GM23338 (cell line): ENCODE results near the gene FAM162A. TPM values are rescaled to one million over a fixed set of nuclear protein-coding genes. Genes with fewer than 3 reads are reported as not detected.
A peak's percentile ranks its signal among the peaks of the same experiment; 100 is the strongest.

Experiments used
- ATAC-seq: fragments of 200-7000 bp; cut with Tn5 transposase; 3 replicates; pipeline ENCODE4 v1.9.1; 2020
- DNase-seq: peaks from one replicate; pipeline ENCODE4 v3.0.0-alpha.2; 2015; ENCODE audit warnings: low spot score
- H2AFZ ChIP-seq: fragments of 200-600 bp; sonication (generic); 2 replicates; pipeline ENCODE4 v1.8.0; 2016; ENCODE audit warnings: antibody characterized with exemption, mild to moderate bottlenecking, moderate library complexity
- H3F3A ChIP-seq: fragments of 200-600 bp; sonication (generic); replicated peaks from 2 replicates; pipeline ENCODE4 v1.8.0; 2017; ENCODE audit warnings: antibody characterized with exemption, mixed run types, low read depth
- H3K27ac ChIP-seq: fragments of 200-600 bp; sonication (generic); 2 replicates; pipeline ENCODE4 v1.6.1; 2016; ENCODE audit warnings: low read depth
- H3K27me3 ChIP-seq: fragments of 200-600 bp; sonication (generic); 2 replicates; pipeline ENCODE4 v1.8.0; 2016; ENCODE audit warnings: mild to moderate bottlenecking, mixed run types, moderate library complexity; ENCODE audit not compliant: insufficient read depth
- H3K36me3 ChIP-seq: fragments of 200-600 bp; sonication (generic); 2 replicates; pipeline ENCODE4 v1.8.0; 2016; ENCODE audit warnings: mild to moderate bottlenecking; ENCODE audit not compliant: insufficient read depth
- H3K4me1 ChIP-seq: fragments of 200-600 bp; sonication (generic); 2 replicates; pipeline ENCODE4 v1.8.0; 2016; ENCODE audit warnings: mild to moderate bottlenecking, moderate library complexity; ENCODE audit not compliant: insufficient read depth
- H3K4me2 ChIP-seq: fragments of 200-600 bp; sonication (generic); 2 replicates; pipeline ENCODE4 v1.7.1; 2017; ENCODE audit warnings: mixed run types
- H3K4me3 ChIP-seq: fragments of 200-600 bp; sonication (generic); 2 replicates; pipeline ENCODE4 v1.6.1; 2016; ENCODE audit warnings: mixed run types
- H3K79me2 ChIP-seq: fragments of 200-600 bp; sonication (generic); replicated peaks from 2 replicates; pipeline ENCODE4 v1.8.0; 2017; ENCODE audit warnings: mild to moderate bottlenecking; ENCODE audit not compliant: insufficient read depth
- H3K9me2 ChIP-seq: fragments of 200-600 bp; sonication (generic); 2 replicates; pipeline ENCODE4 v1.8.0; 2017; ENCODE audit not compliant: insufficient read depth
- H4K20me1 ChIP-seq: fragments of 200-600 bp; sonication (generic); replicated peaks from 2 replicates; pipeline ENCODE4 v1.8.0; 2017; ENCODE audit warnings: mild to moderate bottlenecking; ENCODE audit not compliant: insufficient read depth
- H3K27ac Mint-ChIP-seq: 2 replicates; pipeline ENCODE4 v1.8.0; 2020; ENCODE audit warnings: inconsistent platforms, mild to moderate bottlenecking, moderate library complexity, mixed read lengths
- H3K27me3 Mint-ChIP-seq: 3 replicates; pipeline ENCODE4 v1.8.0; 2022; ENCODE audit warnings: low read depth, mild to moderate bottlenecking, moderate library complexity, mixed read lengths, inconsistent platforms; ENCODE audit not compliant: insufficient read depth, poor library complexity
- H3K36me3 Mint-ChIP-seq: 3 replicates; pipeline ENCODE4 v1.8.0; 2021; ENCODE audit warnings: low read depth, mild to moderate bottlenecking, inconsistent platforms, moderate library complexity, mixed read lengths
- H3K4me1 Mint-ChIP-seq: 3 replicates; pipeline ENCODE4 v1.8.0; 2020; ENCODE audit warnings: mild to moderate bottlenecking, inconsistent platforms, mixed read lengths
- H3K4me3 Mint-ChIP-seq: 3 replicates; pipeline ENCODE4 v1.8.0; 2021; ENCODE audit warnings: moderate library complexity, mild to moderate bottlenecking, inconsistent platforms, mixed read lengths
- H3K9me3 Mint-ChIP-seq: 3 replicates; pipeline ENCODE4 v1.8.0; 2020; ENCODE audit warnings: moderate library complexity, mild to moderate bottlenecking, inconsistent platforms, mixed read lengths
- CREB1 ChIP-seq: fragments of 250-450 bp; sonication (Bioruptor Pico); IDR thresholded peaks from 2 replicates; pipeline ENCODE4 v1.5.0; 2020; ENCODE audit warnings: low read depth, mild to moderate bottlenecking, moderate library complexity
- CTCF ChIP-seq, 2 experiments: fragments of 200-600 bp in 1 of 2; sonication (generic) in 1 of 2; conservative IDR thresholded peaks; 2 replicates each; pipeline versions ENCODE4 v1.5.1 to v1.6.1; 2016 to 2017; ENCODE audit warnings: antibody characterized with exemption in 2 of 2, low read depth in 2 of 2, mild to moderate bottlenecking in 2 of 2, moderate library complexity in 1 of 2
- EZH2 ChIP-seq: fragments of 200-600 bp; sonication (generic); IDR thresholded peaks from one replicate; pipeline ENCODE4 v1.8.0; 2017; ENCODE audit warnings: antibody characterized with exemption, mild to moderate bottlenecking, low read depth; ENCODE audit not compliant: unreplicated experiment
- EZH2phosphoT487 ChIP-seq: fragments of 200-600 bp; sonication (generic); IDR thresholded peaks from one replicate; pipeline ENCODE4 v1.8.1; 2018; ENCODE audit warnings: antibody characterized with exemption; ENCODE audit not compliant: unreplicated experiment
- JUNB ChIP-seq: IDR thresholded peaks from one replicate; pipeline ENCODE4 v1.6.1; 2016; ENCODE audit warnings: antibody characterized with exemption; ENCODE audit not compliant: unreplicated experiment
- NANOG ChIP-seq: IDR thresholded peaks from 2 replicates; pipeline ENCODE4 v1.6.1; 2016; ENCODE audit warnings: antibody characterized with exemption, borderline replicate concordance
- STAT1 ChIP-seq: IDR thresholded peaks from one replicate; pipeline ENCODE4 v1.6.1; 2016; ENCODE audit warnings: antibody characterized with exemption; ENCODE audit not compliant: unreplicated experiment
- ZNF114 ChIP-seq: fragments of 250-450 bp; sonication (Bioruptor Pico); IDR thresholded peaks from 2 replicates; pipeline ENCODE4 v1.5.0; 2020; ENCODE audit warnings: mild to moderate bottlenecking, moderate library complexity
- ZNF462 ChIP-seq: fragments of 250-450 bp; sonication (Bioruptor Pico); IDR thresholded peaks from 2 replicates; pipeline ENCODE4 v1.5.0; 2020; ENCODE audit warnings: mild to moderate bottlenecking, moderate library complexity
- polyA plus RNA-seq: library from polyadenylated mRNA; unstranded; fragments of >200 nt; fragmentation: Nextera tagmentation; extraction: Ambion mirVana; gene quantifications from 2 replicates; pipeline ENCODE4 v1.2.1, GENCODE V29; 2016
- total RNA-seq: library from RNA; depleted of rRNA; stranded (reverse); fragments of >200 nt; shearing (Covaris generic); gene quantifications from 2 replicates; pipeline ENCODE4 v1.2.3, GENCODE V29; 2014

Gene FAM162A
- total and polyA plus RNA-seq, 2 experiments from 2014 or later, result 35.9 to 234 TPM

- TF ChIP-seq ZNF462 (CRISPR knock-in tag), result no peak
Measured at GRCh38 chr3:122374034-122374433, 9.9 kb upstream of the FAM162A start (continued).

GRCh38 chr3:122377975-122378374 is 6.0 kb upstream of the FAM162A start:
- H3K4me3 ChIP-seq, result no peak overlapping the region
- H3K9me2 ChIP-seq, result no peaks in the 10 kb centered on the region
- H3F3A ChIP-seq, result no peaks in the 10 kb centered on the region
- Mint-ChIP-seq H3K4me3 (no peak overlapping the region), H3K9me3 (no peaks in the 10 kb centered on the region), H3K4me1 (peaks cover 4% of the 10 kb centered on the region), H3K27ac (peak overlapping the region; percentile 81), H3K36me3 (peaks cover 9% of the 10 kb centered on the region), H3K27me3 (peaks cover 4% of the 10 kb centered on the region)
- H3K4me2 ChIP-seq, result no peak overlapping the region
- H3K79me2 ChIP-seq, result peaks cover 96% of the 10 kb centered on the region
- H4K20me1 ChIP-seq, result peaks cover 21% of the 10 kb centered on the region; the same call in 1 of the 2 replicates
- H3K36me3 ChIP-seq, result no peaks in the 10 kb centered on the region
- H3K27ac ChIP-seq, result no peak overlapping the region
- no peaks in the 10 kb centered on the region for H3K27me3 ChIP-seq
- ATAC-seq (no peak), DNase-seq (no peak)
- H2AFZ ChIP-seq, result no peak overlapping the region
- peaks cover 8% of the 10 kb centered on the region for H3K4me1 ChIP-seq
- TF ChIP-seq ZNF462 (CRISPR knock-in tag), result no peak
- no peak for TF ChIP-seq CREB1
- no peak for TF ChIP-seq JUNB
- TF ChIP-seq EZH2, result no peak
- TF ChIP-seq NANOG, result no peak
- no peak for TF ChIP-seq STAT1
- no peak for TF ChIP-seq ZNF114
- TF ChIP-seq CTCF (conservative IDR thresholded peaks at IDR 0.05; ENCODE audit: low read depth in 2 of 2), result no peak
- no peak for TF ChIP-seq EZH2phosphoT487
